OCI-LY1 (cell line): ENCODE results near the gene FERMT1.
A peak's percentile ranks its signal among the peaks of the same experiment; 100 is the strongest.

Experiments
- H2AFZ ChIP-seq: fragments of 200-600 bp; sonication (generic), shearing (Covaris generic); 2 replicates; pipeline ENCODE4 v1.6.0; 2014; ENCODE audit warnings: antibody characterized with exemption, mild to moderate bottlenecking, low read length
- H3F3A ChIP-seq: fragments of 200-600 bp; sonication (generic), shearing (Covaris generic); 2 replicates; pipeline ENCODE4 v1.6.0; 2014; ENCODE audit warnings: mild to moderate bottlenecking, antibody characterized with exemption, low read length, moderate library complexity; ENCODE audit not compliant: insufficient read depth
- H3K27ac ChIP-seq: fragments of 200-600 bp; sonication (generic); 2 replicates; pipeline ENCODE4 v1.5.1; 2014; ENCODE audit warnings: low read length, mixed run types, mild to moderate bottlenecking, low read depth; ENCODE audit not compliant: poor library complexity, severe bottlenecking
- H3K27me3 ChIP-seq: fragments of 200-600 bp; sonication (generic); 2 replicates; pipeline ENCODE4 v1.6.0; 2014; ENCODE audit warnings: antibody characterized with exemption, mild to moderate bottlenecking, low read length, moderate library complexity; ENCODE audit not compliant: insufficient read depth
- H3K36me3 ChIP-seq: fragments of 200-600 bp; sonication (generic); 2 replicates; pipeline ENCODE4 v1.6.1; 2014; ENCODE audit warnings: mild to moderate bottlenecking, antibody characterized with exemption, low read length, moderate library complexity, mixed read lengths; ENCODE audit not compliant: insufficient read depth
- H3K4me1 ChIP-seq: fragments of 200-600 bp; sonication (generic); 2 replicates; pipeline ENCODE4 v1.5.1; 2014; ENCODE audit warnings: mild to moderate bottlenecking, low read length, moderate library complexity; ENCODE audit not compliant: insufficient read depth, severe bottlenecking
- H3K4me2 ChIP-seq: fragments of 200-600 bp; sonication (generic), shearing (Covaris generic); 2 replicates; pipeline ENCODE4 v1.6.1; 2014; ENCODE audit warnings: low read length
- H3K4me3 ChIP-seq: fragments of 200-600 bp; sonication (generic); 2 replicates; pipeline ENCODE4 v1.5.1; 2014; ENCODE audit warnings: low read length, low read depth, mild to moderate bottlenecking, mixed read lengths; ENCODE audit not compliant: poor library complexity, severe bottlenecking
- H3K79me2 ChIP-seq: fragments of 200-600 bp; shearing (Covaris generic); 2 replicates; pipeline ENCODE4 v1.6.1; 2016; ENCODE audit warnings: mixed run types, low read length, mixed read lengths; ENCODE audit not compliant: insufficient read depth
- H3K9ac ChIP-seq: fragments of 200-600 bp; sonication (generic), shearing (Covaris generic); 2 replicates; pipeline ENCODE4 v1.6.1; 2014; ENCODE audit warnings: mild to moderate bottlenecking, low read length, mixed read lengths
- H3K9me2 ChIP-seq: fragments of 200-600 bp; sonication (generic), shearing (Covaris generic); 2 replicates; pipeline ENCODE4 v1.6.1; 2014; ENCODE audit warnings: low read depth, mild to moderate bottlenecking, low read length, mixed read lengths
- H3K9me3 ChIP-seq: fragments of 200-600 bp; shearing (Covaris generic); 2 replicates; pipeline ENCODE4 v1.6.1; 2014; ENCODE audit warnings: low read length, mixed read lengths
- H4K20me1 ChIP-seq: fragments of 200-600 bp; sonication (generic), shearing (Covaris generic); 2 replicates; pipeline ENCODE4 v1.6.0; 2016; ENCODE audit warnings: mild to moderate bottlenecking, low read length; ENCODE audit not compliant: insufficient read depth
- CTCF ChIP-seq: fragments of 200-600 bp; sonication (generic), shearing (Covaris generic); IDR thresholded peaks from 2 replicates; pipeline ENCODE4 v1.5.1; 2017; ENCODE audit warnings: mild to moderate bottlenecking, antibody characterized with exemption, low read length, moderate library complexity, mixed read lengths
- EZH2 ChIP-seq: fragments of 200-600 bp; sonication (generic), shearing (Covaris generic); IDR thresholded peaks from 2 replicates; pipeline ENCODE4 v1.8.0; 2017; ENCODE audit warnings: borderline replicate concordance, mixed run types, mild to moderate bottlenecking, antibody characterized with exemption, low read length, moderate library complexity, mixed read lengths

The FERMT1 gene

DNA sequence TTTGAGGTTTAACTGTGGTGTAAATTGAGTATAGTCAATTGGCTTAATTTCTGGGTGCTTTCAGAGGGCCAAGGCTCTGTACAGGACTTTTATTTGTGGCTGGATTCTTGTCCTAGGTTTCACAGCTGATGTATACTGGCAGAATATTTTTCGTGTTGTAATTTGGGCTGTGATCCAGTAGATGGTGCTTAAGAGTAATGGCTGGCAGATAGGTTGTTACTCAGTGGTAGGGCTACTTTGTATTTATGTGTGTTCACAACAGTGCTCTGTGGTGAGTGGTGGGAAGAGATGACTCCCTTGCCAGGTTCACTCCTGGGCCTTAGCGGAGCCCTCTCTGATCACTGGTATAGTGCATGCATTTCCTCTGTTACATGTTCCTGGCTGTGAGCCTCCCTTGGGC is 34.5 kb upstream of the FERMT1 start:
- Histone ChIP-seq H3F3A (no peaks in the 10 kb centered on the region), H3K4me2 (no peak overlapping the region), H3K9me3 (no peaks in the 10 kb centered on the region), H3K9ac (no peak overlapping the region), H3K9me2 (no peaks in the 10 kb centered on the region), H3K4me1 (no peaks in the 10 kb centered on the region), H3K4me3 (no peak overlapping the region), H3K79me2 (no peaks in the 10 kb centered on the region), H4K20me1 (no peaks in the 10 kb centered on the region), H3K36me3 (no peaks in the 10 kb centered on the region), H3K27ac (no peak overlapping the region), H3K27me3 (no peaks in the 10 kb centered on the region), H2AFZ (no peak overlapping the region)
- TF ChIP-seq CTCF (peak; percentile 52; the same call in 1 of the 2 replicates), EZH2 (no peak)

GRCh38 chr20:6152777-6153176 is 29.9 kb upstream of the FERMT1 start:
- Histone ChIP-seq H2AFZ (no peak overlapping the region), H3K36me3 (no peaks in the 10 kb centered on the region), H3K4me2 (no peak overlapping the region), H3F3A (no peaks in the 10 kb centered on the region), H3K27ac (no peak overlapping the region), H3K4me1 (no peaks in the 10 kb centered on the region), H3K9me3 (no peaks in the 10 kb centered on the region), H4K20me1 (no peaks in the 10 kb centered on the region), H3K79me2 (no peaks in the 10 kb centered on the region), H3K9me2 (no peaks in the 10 kb centered on the region), H3K27me3 (no peaks in the 10 kb centered on the region), H3K9ac (no peak overlapping the region), H3K4me3 (no peak overlapping the region)
- TF ChIP-seq CTCF (no peak), EZH2 (no peak)

GRCh38 chr20:6148073-6148472 is 25.2 kb upstream of the FERMT1 start:
- Histone ChIP-seq H3K9ac (no peak overlapping the region), H3K79me2 (no peaks in the 10 kb centered on the region), H3K4me1 (no peaks in the 10 kb centered on the region), H3K27me3 (no peaks in the 10 kb centered on the region), H3K4me2 (no peak overlapping the region), H3K4me3 (no peak overlapping the region), H4K20me1 (no peaks in the 10 kb centered on the region), H3K36me3 (no peaks in the 10 kb centered on the region), H3F3A (no peaks in the 10 kb centered on the region), H3K9me3 (no peaks in the 10 kb centered on the region), H3K27ac (no peak overlapping the region), H2AFZ (no peak overlapping the region), H3K9me2 (no peaks in the 10 kb centered on the region)
- TF ChIP-seq EZH2, result no peak
- TF ChIP-seq CTCF, result no peak
